Left cardiac atrium (tissue), 4 donors: ENCODE data around the gene ZNF341. TPM values are rescaled to one million over a fixed set of nuclear protein-coding genes. Genes with fewer than 3 reads are reported as not detected.

Source experiments
- ATAC-seq, 2 donors: fragments of 200-7000 bp; cut with Tn5 transposase; one replicate each; pipeline ENCODE4 v1.9.1; 2020; ENCODE audit warnings: mild to moderate bottlenecking in 2 of 2, moderate library complexity in 2 of 2
- DNase-seq: peaks from one replicate; pipeline ENCODE4 v3.0.0-alpha.2; 2020
- intact Hi-C, 2 donors: fragments of 100-400 bp; cut with DNase I; formaldehyde crosslinking; loops; one replicate each; pipeline versions ENCODE4 v1.14.1 to v1.15.1; 2022 to 2023
- total RNA-seq, 2 donors: library from RNA; stranded (reverse); fragmentation: NEBNext Ultra II Directional; extraction: Animal tissue kit (Norgen Biotek cat#: 25700); gene quantifications; one replicate each; pipeline ENCODE4 v1.2.1, GENCODE V29; 2021
- donor health status: DM: no; HTN: yes; CAD: no.
- donor health status: DM: no; HTN: yes; CAD: no; lungs with severe emphysema.
- donor health status: DM: yes; HTN: yes; CAD: no.
- donor health status: Dilated cardiomyopathy.

The ZNF341 gene
- total RNA-seq, 2 donors from 2014 or later: 1.1 to 2.0 TPM

GRCh38 chr20:33810885-33811775, 79.3 kb downstream of the ZNF341 start, which contains the start of gene CHMP4B:
Gene CHMP4B, plus strand, starts transcription at chr20:33811348. Its CDS starts 121 bp downstream, at chr20:33811469.
- ATAC-seq: peak; percentile 98
- intact Hi-C loops: loop anchor here in 1 of 2 donors (1.0 to 10.0 kb wide), 2 partner anchors 66 to 182 kb away; partner anchors contain the start of gene RALY
- DNase-seq: peak; percentile 100

DNA sequence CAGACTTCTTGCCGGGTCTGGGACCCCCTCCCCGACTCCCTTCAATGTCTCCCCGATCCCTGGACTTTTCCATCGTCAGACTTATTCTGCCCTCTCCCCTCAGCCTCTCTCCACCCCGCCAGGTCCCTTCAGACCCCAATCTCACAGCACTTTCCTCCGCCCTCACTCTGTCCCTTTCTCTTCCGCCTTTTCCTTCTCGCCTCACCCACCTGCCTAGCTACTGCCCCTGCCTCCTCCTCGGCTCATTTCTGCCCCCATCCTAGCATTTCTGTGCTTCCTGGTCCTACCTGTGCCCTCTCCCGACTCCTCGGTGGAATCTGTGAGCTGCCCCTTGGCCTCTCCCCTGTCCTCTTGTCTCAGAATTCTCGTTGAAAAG, 80.0 kb downstream of the ZNF341 start:
- intact Hi-C loops: loop anchor here in 1 of 2 donors (1.0 to 10.0 kb wide), 2 partner anchors 67 to 182 kb away; partner anchors contain the start of gene RALY
- no peak for DNase-seq
- peak; percentile 4 to 12 for ATAC-seq

- ATAC-seq (peak in 1 of 2 donors; percentile 65), DNase-seq (peak; percentile 78)
- intact Hi-C loops: loop anchor here in 1 of 2 donors (10.0 kb wide), 1 partner anchor 68 kb away; no protein-coding TSS in a partner anchor
Measured at GRCh38 chr20:33812152-33812849, 80.5 kb downstream of the ZNF341 start.

DNA sequence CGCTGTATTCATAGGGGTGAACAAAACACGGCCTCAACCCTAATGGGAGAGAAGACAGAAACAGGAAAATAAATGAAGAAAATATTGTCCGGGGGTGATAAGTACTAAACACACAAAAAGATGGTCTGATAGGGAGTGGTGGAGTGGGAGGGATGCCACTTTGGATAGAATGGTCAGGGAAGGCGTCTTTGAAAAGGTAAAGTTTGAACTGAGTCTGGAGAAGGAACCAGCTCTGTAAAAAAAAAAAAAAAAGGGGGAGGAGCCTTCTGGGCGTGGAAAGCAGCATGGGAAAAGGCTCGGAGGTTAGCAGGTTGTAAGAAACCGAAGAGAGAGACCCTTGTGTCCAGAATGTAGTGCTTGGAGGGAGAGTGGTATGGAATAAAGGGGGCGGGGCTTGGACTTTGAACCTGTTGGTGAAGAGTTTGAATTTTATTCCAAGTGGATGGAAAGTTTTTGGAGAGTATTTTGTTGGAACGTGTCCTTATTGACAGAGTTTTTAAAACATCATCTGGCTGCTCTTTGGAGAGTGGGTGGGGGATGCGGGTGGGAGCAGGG, 81.2 kb downstream of the ZNF341 start:
- DNase-seq: no peak
- intact Hi-C loops: loop anchor here in 1 of 2 donors (10.0 kb wide), 1 partner anchor 68 kb away; no protein-coding TSS in a partner anchor
- no peak for ATAC-seq

GRCh38 chr20:33814238-33814712, 82.5 kb downstream of the ZNF341 start:
- DNase-seq: no peak
- intact Hi-C loops: loop anchor here in 1 of 2 donors (10.0 kb wide), 1 partner anchor 69 kb away; no protein-coding TSS in a partner anchor

GRCh38 chr20:33815671-33816070, 83.9 kb downstream of the ZNF341 start:
- ATAC-seq (no peak), DNase-seq (no peak)
- intact Hi-C loops: loop anchor here in 1 of 2 donors (10.0 kb wide), 1 partner anchor 71 kb away; no protein-coding TSS in a partner anchor

More at GRCh38 chr20:33814238-33814712, 82.5 kb downstream of the ZNF341 start:
- ATAC-seq: no peak

- ATAC-seq: no peak
- DNase-seq: no peak
- intact Hi-C loops: loop anchor here in 1 of 2 donors (10.0 kb wide), 1 partner anchor 71 kb away; no protein-coding TSS in a partner anchor
Measured at GRCh38 chr20:33816191-33816590, 84.4 kb downstream of the ZNF341 start.

- ATAC-seq (no peak), DNase-seq (no peak)
- intact Hi-C loops: loop anchor here in 1 of 2 donors (10.0 kb wide), 1 partner anchor 73 kb away; no protein-coding TSS in a partner anchor
Measured at GRCh38 chr20:33817411-33817810, 85.6 kb downstream of the ZNF341 start.

GRCh38 chr20:33819456-33819855, 87.7 kb downstream of the ZNF341 start:
- no peak for ATAC-seq
- intact Hi-C loops: loop anchor here in 1 of 2 donors (10.0 kb wide), 1 partner anchor 75 kb away; no protein-coding TSS in a partner anchor
- no peak for DNase-seq

- no peak for DNase-seq
- peak in 1 of 2 donors; percentile 28 for ATAC-seq
- intact Hi-C loops: no loop called here
Measured at GRCh38 chr20:33820362-33820761, 88.6 kb downstream of the ZNF341 start.

- intact Hi-C loops: no loop called here
- ATAC-seq: peak in 1 of 2 donors; percentile 33
Measured at GRCh38 chr20:33821270-33821836, 89.6 kb downstream of the ZNF341 start.

GRCh38 chr20:33822423-33822822, 90.6 kb downstream of the ZNF341 start:
- peak; percentile 69 to 81 for ATAC-seq
- DNase-seq: no peak
- intact Hi-C loops: no loop called here

More at GRCh38 chr20:33821270-33821836, 89.6 kb downstream of the ZNF341 start:
- no peak for DNase-seq

- DNase-seq (no peak), ATAC-seq (no peak)
- intact Hi-C loops: no loop called here
Measured at GRCh38 chr20:33822991-33823390, 91.2 kb downstream of the ZNF341 start.

DNA sequence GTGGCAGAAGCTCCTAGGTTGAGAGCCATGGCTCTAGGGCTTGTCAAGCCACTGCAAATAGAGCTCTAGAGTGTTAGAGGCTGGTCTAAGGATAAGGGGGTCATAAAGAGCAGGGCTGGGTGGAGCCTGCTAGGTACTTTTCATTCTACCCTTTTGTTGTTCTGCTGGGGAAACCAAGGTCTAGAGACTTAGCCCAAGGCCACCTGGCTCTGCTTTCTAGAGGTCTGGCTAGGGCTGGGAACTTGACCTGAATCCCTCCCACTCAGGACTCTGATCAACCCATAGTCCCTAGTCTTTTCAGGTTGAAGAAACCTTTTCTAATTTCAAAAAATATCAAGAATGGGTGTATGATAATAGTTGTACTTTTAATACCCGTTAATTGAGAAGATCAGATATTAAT, 93.1 kb downstream of the ZNF341 start:
- no peak for ATAC-seq
- no peak for DNase-seq
- intact Hi-C loops: no loop called here

DNA sequence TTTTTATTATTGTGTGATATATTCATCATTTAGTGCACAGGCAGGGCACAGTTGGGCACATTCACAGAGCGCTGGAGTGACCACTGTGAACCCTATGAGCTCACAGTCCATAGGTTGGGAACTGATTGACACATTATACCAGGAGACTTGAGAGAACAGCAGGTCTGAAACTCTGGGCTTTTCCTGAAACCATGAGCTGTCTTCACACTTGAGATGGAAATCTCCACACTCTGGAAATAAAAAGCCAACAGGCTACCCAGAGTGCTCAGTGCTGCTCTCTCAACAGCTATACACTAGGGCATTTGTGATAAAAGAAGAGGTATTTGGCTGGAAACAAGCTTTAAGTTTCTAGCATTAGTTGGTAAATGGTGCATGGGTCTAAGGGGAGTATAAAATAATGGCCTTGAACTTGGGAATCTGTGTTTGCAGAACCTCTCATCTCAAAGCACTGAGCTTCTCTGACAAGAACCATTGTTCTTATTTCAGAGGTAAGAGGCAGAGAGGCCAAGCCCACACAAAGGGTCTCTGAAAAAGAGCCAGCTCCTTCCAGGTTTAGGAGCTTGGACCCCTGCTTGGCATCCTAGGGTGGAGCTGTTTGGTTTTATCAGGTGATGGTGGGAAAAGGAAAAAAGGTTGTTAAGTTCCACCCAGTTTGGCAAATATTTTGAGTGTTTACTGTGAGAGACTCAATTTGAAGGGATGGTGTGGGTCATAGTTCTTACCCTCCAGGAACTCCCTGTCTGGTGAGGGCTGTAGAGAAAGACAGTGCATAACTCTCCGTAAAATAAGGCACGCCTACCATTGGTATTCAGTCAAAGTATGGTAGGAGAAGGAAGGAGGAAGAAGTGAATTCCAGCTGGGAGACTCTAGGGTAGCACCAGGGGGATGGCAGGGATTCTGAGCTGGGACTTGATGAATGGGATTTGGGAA, 93.8 kb downstream of the ZNF341 start:
- ATAC-seq (no peak), DNase-seq (no peak)
- intact Hi-C loops: no loop called here

DNA sequence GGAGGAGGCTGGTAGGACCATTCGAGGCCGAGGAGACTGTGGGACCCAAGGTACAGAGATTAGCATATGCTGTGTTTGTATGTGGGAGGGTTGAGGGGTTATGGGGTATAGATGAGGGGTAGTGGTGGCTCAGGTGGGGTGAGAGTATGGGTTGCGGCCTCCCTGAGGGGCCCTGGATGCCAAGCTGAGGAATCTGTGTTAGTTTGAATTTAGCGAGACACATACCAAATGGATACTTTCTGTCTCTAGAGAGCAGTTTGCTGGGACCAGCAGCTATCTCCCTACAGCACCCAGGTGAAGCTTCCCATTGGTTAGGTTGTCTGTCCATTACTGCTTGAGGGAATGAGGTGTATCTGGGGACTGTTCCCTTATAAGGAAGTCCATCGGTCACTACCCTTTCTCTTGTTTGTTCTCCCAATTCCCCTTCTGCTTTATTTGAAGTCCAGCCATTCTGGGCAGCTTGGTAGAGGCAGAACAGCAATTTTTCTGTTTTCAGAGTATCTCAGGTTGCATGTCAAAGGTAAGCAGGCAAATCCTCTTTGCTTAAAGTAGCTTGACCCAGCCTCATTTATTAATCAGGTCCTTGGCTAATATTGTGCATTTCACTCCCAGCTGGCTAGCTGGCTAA, 94.6 kb downstream of the ZNF341 start:
- intact Hi-C loops: no loop called here
- no peak for DNase-seq
- ATAC-seq: no peak

GRCh38 chr20:33827109-33827508, 95.3 kb downstream of the ZNF341 start:
- no peak for DNase-seq

More at GRCh38 chr20:33827109-33827508, 95.3 kb downstream of the ZNF341 start:
- intact Hi-C loops: no loop called here
- ATAC-seq: no peak
